Spinal cord (tissue), 10 donors: ENCODE data around the gene COL13A1. TPM values are rescaled to one million over a fixed set of nuclear protein-coding genes. Genes with fewer than 3 reads are reported as not detected.

Experiments
- DNase-seq, 6 donors: peaks; one replicate each; pipeline versions ENCODE4 v3.0.0 to v3.0.0-alpha.2; 2013 to 2015; ENCODE audit warnings: low spot score in 6 of 6, low read depth in 4 of 6
- H3K27ac ChIP-seq: one replicate; pipeline ENCODE4 v1.5.1; 2013; ENCODE audit warnings: low read depth, low read length, control low read depth
- H3K27me3 ChIP-seq: one replicate; pipeline ENCODE4 v1.6.1; 2013; ENCODE audit warnings: low read length; ENCODE audit not compliant: control insufficient read depth, insufficient read depth
- H3K36me3 ChIP-seq: one replicate; pipeline ENCODE4 v1.6.1; 2013; ENCODE audit warnings: low read length; ENCODE audit not compliant: control insufficient read depth, insufficient read depth
- H3K4me1 ChIP-seq: one replicate; pipeline ENCODE4 v1.6.1; 2013; ENCODE audit warnings: low read length; ENCODE audit not compliant: control insufficient read depth, insufficient read depth
- H3K4me3 ChIP-seq: one replicate; pipeline ENCODE4 v1.5.1; 2013; ENCODE audit warnings: low read depth, low read length, control low read depth
- H3K9me3 ChIP-seq: one replicate; pipeline ENCODE4 v1.6.1; 2013; ENCODE audit warnings: low read length; ENCODE audit not compliant: control insufficient read depth, insufficient read depth
- WGBS: methylation state at CpG from one replicate; pipeline ENCODE4 v1.1.5; 2013; ENCODE audit warnings: missing lambda C conversion rate; ENCODE audit not compliant: insufficient coverage; 5-methylcytosine and 5-hydroxymethylcytosine counted together
- polyA plus RNA-seq, 2 donors: library from polyadenylated mRNA; unstranded; fragments of 120-200 nt; gene quantifications; one replicate each; pipeline ENCODE4 v1.2.1, GENCODE V29; 2013; ENCODE audit not compliant: insufficient read length in 2 of 2
- total RNA-seq, 2 donors: library from RNA; depleted of rRNA in 1 of 2; stranded (reverse); fragments of 120-200 nt in 1 of 2; fragments of >200 nt in 1 of 2; gene quantifications; one replicate each; pipeline versions ENCODE4 v1.2.3 to v1.2.4, GENCODE V29; 2013 to 2014
- donor health status: healthy.

The COL13A1 gene
- total and polyA plus RNA-seq, 4 donors, result 11.4 to 44.0 (median 22.1) TPM

- H3K4me1 ChIP-seq, result no peaks in the 10 kb centered on the region
- no peak for DNase-seq
- WGBS, result 81% methylated on average over 2 of the region's 2 CpGs
- no peak overlapping the region for H3K4me3 ChIP-seq
- H3K27me3 ChIP-seq, result no peaks in the 10 kb centered on the region
- H3K27ac ChIP-seq, result no peak overlapping the region
- H3K9me3 ChIP-seq, result no peaks in the 10 kb centered on the region
- H3K36me3 ChIP-seq, result no peaks in the 10 kb centered on the region
Measured at GRCh38 chr10:69988094-69988493, 186.4 kb downstream of the COL13A1 start.

DNA sequence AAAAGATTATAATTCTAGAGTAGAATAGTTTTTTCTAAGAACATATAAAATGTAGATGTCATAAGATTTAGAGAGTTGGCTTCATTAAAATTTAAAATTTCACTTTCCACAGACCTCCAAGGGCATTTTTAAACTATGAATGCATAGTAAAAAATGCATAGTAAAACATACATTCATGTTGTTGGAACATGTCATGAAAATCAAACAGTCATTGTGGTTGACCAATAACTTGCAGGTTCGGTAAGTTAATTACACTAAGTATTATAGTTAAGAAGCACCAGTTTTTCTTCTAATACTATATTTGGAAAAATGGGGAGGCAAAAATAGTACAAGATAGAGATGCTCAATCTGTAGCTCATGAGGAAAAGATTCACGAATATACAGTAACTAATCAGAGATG, 189.4 kb downstream of the COL13A1 start:
- DNase-seq, result no peak
- WGBS, result 86% methylated on average over 1 of the region's 2 CpGs
- Histone ChIP-seq H3K27me3 (no peaks in the 10 kb centered on the region), H3K27ac (no peak overlapping the region), H3K9me3 (no peaks in the 10 kb centered on the region), H3K4me1 (no peaks in the 10 kb centered on the region), H3K4me3 (no peak overlapping the region), H3K36me3 (no peaks in the 10 kb centered on the region)

GRCh38 chr10:69994262-69994661, 192.6 kb downstream of the COL13A1 start:
- peak in 4 of 6 donors; percentile 1 to 59 (median 8) for DNase-seq
- Histone ChIP-seq H3K4me1 (no peaks in the 10 kb centered on the region), H3K36me3 (no peaks in the 10 kb centered on the region), H3K9me3 (no peaks in the 10 kb centered on the region), H3K4me3 (no peak overlapping the region), H3K27ac (no peak overlapping the region), H3K27me3 (no peaks in the 10 kb centered on the region)
- WGBS, result no CpG with 5 or more reads among the region's 2 CpGs

GRCh38 chr10:69996611-69997010, 194.9 kb downstream of the COL13A1 start:
- no peak overlapping the region for H3K27ac ChIP-seq
- H3K9me3 ChIP-seq, result no peaks in the 10 kb centered on the region
- WGBS, result 86% methylated on average over 2 of the region's 2 CpGs

DNA sequence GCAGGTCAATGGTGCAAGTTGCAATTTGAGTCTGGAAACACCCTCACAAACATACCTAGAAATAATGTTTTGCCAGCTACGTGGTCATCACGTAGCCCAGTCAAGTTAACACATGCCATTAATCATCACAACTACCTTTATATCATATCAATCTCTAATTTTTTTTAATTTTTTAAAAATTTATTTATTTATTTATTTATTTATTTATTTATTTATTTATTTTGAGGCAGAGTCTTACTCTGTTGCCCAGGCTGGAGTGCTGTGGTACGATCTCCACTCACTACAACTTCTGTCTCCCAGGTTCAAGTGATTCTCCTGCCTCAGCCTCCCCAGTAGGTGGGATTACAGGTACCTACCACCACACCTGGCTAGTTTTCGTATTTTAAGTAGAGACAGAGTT, 198.6 kb downstream of the COL13A1 start:
- no peak for DNase-seq
- no CpG with 5 or more reads among the region's 4 CpGs for WGBS
- no peaks in the 10 kb centered on the region for H3K4me1 ChIP-seq
- no peaks in the 10 kb centered on the region for H3K9me3 ChIP-seq
- H3K27me3 ChIP-seq, result no peaks in the 10 kb centered on the region
- no peak overlapping the region for H3K4me3 ChIP-seq
- H3K27ac ChIP-seq, result no peak overlapping the region
- H3K36me3 ChIP-seq, result no peaks in the 10 kb centered on the region

More at GRCh38 chr10:69996611-69997010, 194.9 kb downstream of the COL13A1 start:
- Histone ChIP-seq H3K4me1 (no peaks in the 10 kb centered on the region), H3K4me3 (no peak overlapping the region), H3K27me3 (no peaks in the 10 kb centered on the region), H3K36me3 (no peaks in the 10 kb centered on the region)
- peak in 1 of 6 donors; percentile 50 for DNase-seq

GRCh38 chr10:70007116-70007820, 205.6 kb downstream of the COL13A1 start:
- Histone ChIP-seq H3K9me3 (no peaks in the 10 kb centered on the region), H3K27ac (no peak overlapping the region), H3K4me3 (no peak overlapping the region), H3K36me3 (no peaks in the 10 kb centered on the region), H3K27me3 (no peaks in the 10 kb centered on the region), H3K4me1 (no peaks in the 10 kb centered on the region)
- 53% methylated on average over 3 of the region's 9 CpGs for WGBS
- peak in 2 of 6 donors; percentile 3 to 39 for DNase-seq

Other genes starting within 250 kb of the COL13A1 start
- gene NEUROG3, start 228.5 kb upstream of the COL13A1 start, total RNA-seq, result not detected
- under 1 TPM in 1 of 2 donors, not detected in 1; 0.19 TPM for gene NEUROG3, start 228.5 kb upstream of the COL13A1 start, polyA plus RNA-seq
- gene FAM241B, start 171.7 kb upstream of the COL13A1 start, total RNA-seq, result 1 to 10 TPM; 5.1 to 9.8 TPM
- gene FAM241B, start 171.7 kb upstream of the COL13A1 start, polyA plus RNA-seq, result 10 to 100 TPM; 40.1 to 45.0 TPM